Measurements from ENCODE around the gene NR1H4.
"Not testable (repeated sequence)": the region's sequence is repeated elsewhere in the genome, so short reads cannot be mapped to it uniquely, and the experiment has no call there.

The NR1H4 gene

DNA sequence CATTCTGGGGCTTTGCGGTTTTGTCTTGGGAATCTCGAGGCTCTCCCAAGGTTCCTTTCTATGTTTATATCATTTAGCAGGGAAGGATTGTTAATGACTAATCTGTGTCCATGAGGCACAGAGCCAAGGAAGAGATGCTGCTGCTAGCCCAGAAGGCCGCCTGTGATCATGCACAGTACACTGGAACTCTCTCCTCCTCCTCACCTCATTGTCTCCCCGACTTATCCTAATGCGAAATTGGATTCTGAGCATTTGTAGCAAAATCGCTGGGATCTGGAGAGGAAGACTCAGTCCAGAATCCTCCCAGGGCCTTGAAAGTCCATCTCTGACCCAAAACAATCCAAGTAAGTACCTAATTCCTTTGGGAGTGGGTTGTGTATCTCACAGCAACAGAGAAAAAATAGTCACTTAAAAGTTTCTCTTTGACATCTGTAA, at the start of gene NR1H4:
Gene NR1H4 (plus strand): TSS at position 151 of the 435 bp plus-strand sequence. CDS start 19,458 bp downstream, outside the sequence.
- DNase-seq (ENCODE audit: insufficient read length, low spot score) (peak; percentile 8), FAIRE-seq (no peak)
- no peak for TF ChIP-seq POLR2A (IDR thresholded peaks at IDR 0.05; ENCODE audit: low read depth, low read length)

DNA sequence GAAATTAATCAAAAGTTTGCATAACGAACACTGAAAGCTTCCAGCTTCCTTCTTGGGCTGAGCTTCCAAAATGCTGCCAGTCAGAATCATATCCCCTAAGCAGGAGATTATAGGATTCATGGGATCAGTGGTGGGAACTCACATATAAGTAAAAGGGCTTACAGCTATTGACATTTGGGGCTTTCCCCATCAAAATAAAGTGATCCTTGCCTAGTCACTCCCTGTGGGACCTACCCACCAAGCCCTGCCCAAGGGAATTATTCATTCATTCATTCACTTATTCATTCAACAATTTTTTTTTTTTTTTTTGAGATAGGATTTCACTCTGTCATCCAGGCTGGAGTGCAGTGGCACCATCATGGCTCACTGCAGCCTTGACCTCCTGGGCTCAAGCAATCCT, 47.5 kb upstream of the NR1H4 start:
- TF ChIP-seq POLR2A (IDR thresholded peaks at IDR 0.05; ENCODE audit: low read depth, low read length): no peak
- DNase-seq (ENCODE audit: insufficient read length, low spot score) (no peak), FAIRE-seq (no peak)

DNA sequence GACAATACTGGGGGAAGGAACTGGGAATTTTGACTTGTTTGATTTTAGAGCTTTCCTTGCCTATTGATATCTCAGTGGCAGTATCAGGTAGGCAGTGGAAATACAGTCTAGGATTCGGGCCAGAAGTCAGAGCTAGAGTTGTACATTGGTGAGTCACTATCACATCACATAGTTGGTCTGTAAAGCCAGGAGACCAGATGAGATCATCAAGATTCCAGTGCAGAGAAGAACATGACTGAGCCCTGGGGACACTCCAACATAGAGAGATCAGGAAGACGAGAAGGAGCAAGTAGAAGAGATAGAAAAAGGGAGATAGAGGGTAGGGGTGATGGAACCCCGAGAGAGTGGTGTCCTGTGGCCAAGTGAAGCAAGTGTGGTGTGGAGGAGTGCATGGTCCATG, 46.6 kb upstream of the NR1H4 start:
- no peak for TF ChIP-seq POLR2A (IDR thresholded peaks at IDR 0.05; ENCODE audit: low read depth, low read length)
- peak; percentile 76 for DNase-seq (ENCODE audit: insufficient read length, low spot score)
- peak; percentile 83 for FAIRE-seq

GRCh38 chr12:100430251-100430650, 43.4 kb upstream of the NR1H4 start:
- DNase-seq (ENCODE audit: insufficient read length, low spot score); FAIRE-seq: not testable (repeated sequence)

- no peak for DNase-seq (ENCODE audit: insufficient read length, low spot score)
- TF ChIP-seq POLR2A (IDR thresholded peaks at IDR 0.05; ENCODE audit: low read depth, low read length): no peak
- no peak for FAIRE-seq
These were observed 40.0 kb upstream of the NR1H4 start for GRCh38 chr12:100433701-100434100.

DNA sequence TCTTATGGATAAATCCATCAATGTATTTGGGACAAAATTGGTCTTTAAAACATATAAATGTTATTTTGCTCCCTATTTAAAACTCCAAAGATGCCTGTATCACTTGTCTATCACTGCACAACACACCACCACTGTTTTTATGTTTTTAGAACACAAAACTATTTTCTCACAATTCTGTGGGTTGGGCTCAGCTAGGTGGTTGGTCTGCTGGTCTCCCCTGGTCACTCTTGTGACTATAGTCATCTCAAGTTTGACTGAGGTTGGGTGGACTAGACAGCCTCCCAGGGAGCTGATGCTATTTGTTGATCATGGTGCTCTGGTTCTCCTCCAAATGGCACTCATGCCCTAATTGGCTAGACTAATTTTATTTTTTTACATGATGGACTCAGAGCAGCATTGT, 39.5 kb upstream of the NR1H4 start:
- FAIRE-seq (no peak), DNase-seq (ENCODE audit: insufficient read length, low spot score) (no peak)
- TF ChIP-seq POLR2A (IDR thresholded peaks at IDR 0.05; ENCODE audit: low read depth, low read length): no peak

- no peak for TF ChIP-seq POLR2A (IDR thresholded peaks at IDR 0.05; ENCODE audit: low read depth, low read length)
- DNase-seq (ENCODE audit: insufficient read length, low spot score): no peak
- FAIRE-seq: no peak
These were observed 37.7 kb upstream of the NR1H4 start for GRCh38 chr12:100435957-100436356.

GRCh38 chr12:100437038-100437841, 36.4 kb upstream of the NR1H4 start:
- TF ChIP-seq POLR2A (IDR thresholded peaks at IDR 0.05; ENCODE audit: low read depth, low read length): no peak
- FAIRE-seq: no peak

GRCh38 chr12:100439797-100440196, 33.9 kb upstream of the NR1H4 start:
- TF ChIP-seq POLR2A (IDR thresholded peaks at IDR 0.05; ENCODE audit: low read depth, low read length): no peak
- FAIRE-seq: no peak

More at GRCh38 chr12:100437038-100437841, 36.4 kb upstream of the NR1H4 start:
- DNase-seq (ENCODE audit: insufficient read length, low spot score): no peak

DNA sequence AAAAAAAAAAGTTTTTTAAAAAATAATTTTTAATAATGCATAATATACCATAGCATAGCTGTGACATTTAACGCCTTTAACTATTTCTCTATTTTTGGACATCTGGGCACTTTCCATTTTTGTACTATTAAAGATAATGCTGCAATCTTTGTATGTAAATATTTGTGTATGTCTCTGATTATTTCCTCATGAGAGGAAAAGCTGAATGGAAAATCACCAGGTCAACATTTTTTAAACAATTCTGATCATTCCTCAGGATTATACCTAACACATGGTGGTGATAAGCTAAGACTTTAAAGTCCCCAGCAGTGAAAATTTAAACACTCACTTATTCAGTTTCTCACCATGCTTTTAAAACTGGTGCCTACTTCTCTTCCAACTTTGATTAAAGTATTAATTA, 31.3 kb upstream of the NR1H4 start:
- DNase-seq (ENCODE audit: insufficient read length, low spot score): no peak
- no peak for TF ChIP-seq POLR2A (IDR thresholded peaks at IDR 0.05; ENCODE audit: low read depth, low read length)
- FAIRE-seq: no peak

More at GRCh38 chr12:100439797-100440196, 33.9 kb upstream of the NR1H4 start:
- no peak for DNase-seq (ENCODE audit: insufficient read length, low spot score)

- FAIRE-seq: no peak
- DNase-seq (ENCODE audit: insufficient read length, low spot score): no peak
- no peak for TF ChIP-seq POLR2A (IDR thresholded peaks at IDR 0.05; ENCODE audit: low read depth, low read length)
These were observed 30.2 kb upstream of the NR1H4 start for GRCh38 chr12:100443434-100443833.

GRCh38 chr12:100445081-100445481, 28.6 kb upstream of the NR1H4 start:
- no peak for TF ChIP-seq POLR2A (IDR thresholded peaks at IDR 0.05; ENCODE audit: low read depth, low read length)
- DNase-seq (ENCODE audit: insufficient read length, low spot score): no peak
- no peak for FAIRE-seq

- DNase-seq (ENCODE audit: insufficient read length, low spot score): no peak
- no peak for FAIRE-seq
- TF ChIP-seq POLR2A (IDR thresholded peaks at IDR 0.05; ENCODE audit: low read depth, low read length): no peak
These were observed 26.3 kb upstream of the NR1H4 start for GRCh38 chr12:100447381-100447780.

DNA sequence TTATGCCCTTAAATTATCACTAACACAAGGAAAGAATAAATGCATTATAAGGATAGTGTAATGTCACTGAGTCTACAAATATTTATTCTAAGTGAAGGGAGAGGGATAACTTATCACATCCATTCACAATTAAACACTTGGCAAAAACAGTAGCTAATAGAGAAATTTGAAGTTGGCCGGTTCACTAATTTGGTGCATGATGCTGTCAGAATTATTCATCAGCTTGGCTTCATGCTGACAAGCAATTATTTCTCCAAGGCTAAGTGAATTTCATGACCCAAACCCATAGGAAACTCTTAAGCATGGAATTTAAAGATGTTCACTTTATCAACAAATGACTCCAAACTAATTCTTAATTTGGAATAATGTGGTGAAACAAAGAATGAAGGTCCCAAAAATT, 25.0 kb upstream of the NR1H4 start:
- TF ChIP-seq POLR2A (IDR thresholded peaks at IDR 0.05; ENCODE audit: low read depth, low read length): no peak

DNA sequence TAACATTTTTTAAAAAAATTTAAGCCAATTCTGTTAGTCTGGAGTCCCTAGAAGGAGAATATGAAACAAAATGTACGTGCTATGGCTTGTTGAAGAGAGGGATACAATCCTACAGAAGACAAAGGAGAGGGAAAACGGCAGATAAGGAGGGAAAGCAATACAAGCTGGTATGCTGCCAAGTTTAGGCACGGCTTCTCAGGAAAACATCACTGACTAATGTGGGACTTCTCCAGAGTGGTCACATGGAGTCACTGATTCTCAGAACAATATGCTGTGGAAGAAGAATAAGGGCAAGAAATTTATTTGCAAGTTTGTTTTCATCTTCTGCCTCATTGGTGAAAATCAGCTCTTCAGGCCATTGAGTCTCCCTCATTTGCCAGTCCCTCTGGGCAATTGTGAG, 22.9 kb upstream of the NR1H4 start:
- no peak for FAIRE-seq
- DNase-seq (ENCODE audit: insufficient read length, low spot score): no peak
- TF ChIP-seq POLR2A (IDR thresholded peaks at IDR 0.05; ENCODE audit: low read depth, low read length): no peak

More for the DNA sequence above, 25.0 kb upstream of the NR1H4 start:
- DNase-seq (ENCODE audit: insufficient read length, low spot score) (no peak), FAIRE-seq (no peak)
